ENCODE data around the gene PPOX. TPM values are rescaled to one million over a fixed set of nuclear protein-coding genes. Genes with fewer than 3 reads are reported as not detected.

Gene PPOX
- polyA plus RNA-seq, 1 of the 3 experiments (the other 2 are of a cell fraction) = 30.7 TPM

- H4K20me1 ChIP-seq (ENCODE audit: insufficient read depth) = no peaks in the 10 kb centered on the region
- no peak overlapping the region for H3K9ac ChIP-seq
- peaks cover 68% of the 10 kb centered on the region in 2 experiments for H3K36me3 ChIP-seq (replicated peaks in 1 of 2; ENCODE audit: control insufficient read depth in 1 of 2, insufficient read depth in 2 of 2, low read length in 1 of 2)
- DNase-seq = peak; percentile 84
- peaks cover 16% of the 10 kb centered on the region for H3F3A ChIP-seq (replicated peaks; ENCODE audit: insufficient read depth)
- H3K4me3 ChIP-seq (ENCODE audit: low read depth in 2 of 2, low read length in 1 of 2) = no peak overlapping the region; a peak in 1 of 4 replicates
- ChIA-PET POLR2A (no interaction called here), CTCF (interaction anchor here (0.6 to 6.1 kb wide), 13 partner anchors 8 to 173 kb away, joined by 3 to 62 read pairs (median 4); partner anchors contain the start of genes APOA2, NDUFS2 and TOMM40L)
- H3K9me2 ChIP-seq = no peaks in the 10 kb centered on the region
- 36% methylated on average over 9 of the region's 11 CpGs for WGBS (ENCODE audit: low lambda C conversion rate)
- H3K27me3 ChIP-seq (ENCODE audit: insufficient read depth) = no peaks in the 10 kb centered on the region
- H3K4me2 ChIP-seq = no peak overlapping the region
- H3K27ac ChIP-seq (ENCODE audit: low read depth in 2 of 2, low read length in 1 of 2) = no peak overlapping the region
- no peak overlapping the region for H2AFZ ChIP-seq (ENCODE audit: low read depth)
- H3K9me3 ChIP-seq = no peaks in the 10 kb centered on the region
- no peaks in the 10 kb centered on the region for H3K4me1 ChIP-seq (ENCODE audit: control insufficient read depth in 1 of 2, insufficient read depth in 2 of 2, low read depth in 1 of 2, low read length in 1 of 2)
- peaks cover 19% of the 10 kb centered on the region; the same call in 1 of the 2 replicates for H3K79me2 ChIP-seq (ENCODE audit: insufficient read depth)
- TF ChIP-seq RCOR1 (IDR thresholded peaks at IDR 0.05; ENCODE audit: low read length) (no peak), JUND (IDR thresholded peaks at IDR 0.05) (no peak), NFIC (IDR thresholded peaks at IDR 0.05; ENCODE audit: borderline replicate concordance) (no peak), NRF1 (IDR thresholded peaks at IDR 0.05; ENCODE audit: low read depth, low read length) (no peak), ZBTB33 (IDR thresholded peaks at IDR 0.05; ENCODE audit: borderline replicate concordance, low read depth) (no peak), USF1 (IDR thresholded peaks at IDR 0.05; ENCODE audit: borderline replicate concordance, low read depth) (no peak), TEAD4 (IDR thresholded peaks at IDR 0.05; ENCODE audit: borderline replicate concordance, insufficient read depth) (no peak), POLR2AphosphoS5 (IDR thresholded peaks at IDR 0.05; ENCODE audit: low read depth, low read length) (no peak), SMC3 (IDR thresholded peaks at IDR 0.05; ENCODE audit: low read depth, low read length) (peak; percentile 78), FOSL2 (IDR thresholded peaks at IDR 0.05; ENCODE audit: borderline replicate concordance, low read depth) (no peak), GABPA (IDR thresholded peaks at IDR 0.05; ENCODE audit: low read depth) (no peak), PBX3 (IDR thresholded peaks at IDR 0.05) (no peak), EZH2phosphoT487 (IDR thresholded peaks at IDR 0.05; ENCODE audit: borderline replicate concordance, low read depth) (no peak), REST (IDR thresholded peaks at IDR 0.05; ENCODE audit: low read depth, low read length) (no peak), TAF1 (IDR thresholded peaks at IDR 0.05; ENCODE audit: borderline replicate concordance, low read depth, low read length) (no peak), TCF12 (IDR thresholded peaks at IDR 0.05) (no peak), MXI1 (IDR thresholded peaks at IDR 0.05; ENCODE audit: low read depth, low read length) (no peak), MAX (IDR thresholded peaks at IDR 0.05; ENCODE audit: low read depth) (no peak), RAD21 (IDR thresholded peaks at IDR 0.05; ENCODE audit: low read length) (peak; percentile 77), ELF1 (IDR thresholded peaks at IDR 0.05) (no peak), YY1 (IDR thresholded peaks at IDR 0.05; ENCODE audit: low read depth) (no peak), USF2 (IDR thresholded peaks at IDR 0.05; ENCODE audit: borderline replicate concordance, low read depth, low read length) (no peak), MEF2A (IDR thresholded peaks at IDR 0.05; ENCODE audit: borderline replicate concordance, low read depth) (no peak), GATA2 (CRISPR knock-in tag; IDR thresholded peaks at IDR 0.05) (no peak), CHD2 (IDR thresholded peaks at IDR 0.05; ENCODE audit: low read length, partially characterized antibody) (peak; percentile 46), SIN3A (IDR thresholded peaks at IDR 0.05; ENCODE audit: borderline replicate concordance, low read depth, low read length) (0 out of 2 replicates have a peak, but pooled peaks have one; percentile 34)
Measured at GRCh38 chr1:161209790-161210409, 43.7 kb downstream of the PPOX start.
